H9 (cell line): Measurements from ENCODE around the gene LY6G6F. TPM values are rescaled to one million over a fixed set of nuclear protein-coding genes. Genes with fewer than 3 reads are reported as not detected.
A peak's percentile ranks its signal among the peaks of the same experiment; 100 is the strongest.

ENCODE experiments used
- DNase-seq: peaks from one replicate; pipeline ENCODE4 v3.0.0-alpha.2; 2017
- H2AFZ ChIP-seq: one replicate; pipeline ENCODE4 v1.6.1; 2013; ENCODE audit warnings: mild to moderate bottlenecking, low read length, control low read depth, moderate library complexity
- H2AK5ac ChIP-seq: 2 replicates; pipeline ENCODE4 v1.6.1; 2013; ENCODE audit warnings: low read length, control low read depth, mixed read lengths; ENCODE audit not compliant: insufficient read length
- H2BK120ac ChIP-seq: one replicate; pipeline ENCODE4 v1.6.1; 2013; ENCODE audit warnings: low read depth, mild to moderate bottlenecking, low read length, control low read depth, inconsistent platforms; ENCODE audit not compliant: poor library complexity, severe bottlenecking
- H2BK12ac ChIP-seq: 2 replicates; pipeline ENCODE4 v1.6.1; 2013; ENCODE audit warnings: low read length, control low read depth, mixed read lengths, low read depth; ENCODE audit not compliant: insufficient read length
- H2BK15ac ChIP-seq: 2 replicates; pipeline ENCODE4 v1.6.1; 2013; ENCODE audit warnings: low read depth, low read length, control low read depth
- H2BK20ac ChIP-seq: one replicate; pipeline ENCODE4 v1.6.1; 2013; ENCODE audit warnings: low read depth, mild to moderate bottlenecking, low read length, control low read depth, inconsistent platforms; ENCODE audit not compliant: poor library complexity, severe bottlenecking
- H2BK5ac ChIP-seq: 2 replicates; pipeline ENCODE4 v1.6.1; 2013; ENCODE audit warnings: low read length, control low read depth, mixed read lengths; ENCODE audit not compliant: insufficient read length
- H3K14ac ChIP-seq: 2 replicates; pipeline ENCODE4 v1.6.1; 2013; ENCODE audit warnings: low read length, control low read depth; ENCODE audit not compliant: insufficient read depth
- H3K18ac ChIP-seq: 2 replicates; pipeline ENCODE4 v1.6.1; 2013; ENCODE audit warnings: low read depth, mild to moderate bottlenecking, mixed read lengths, low read length, control low read depth; ENCODE audit not compliant: insufficient read length
- H3K23ac ChIP-seq: 2 replicates; pipeline ENCODE4 v1.6.1; 2013; ENCODE audit warnings: low read length, control low read depth, mixed read lengths, low read depth; ENCODE audit not compliant: insufficient read length
- H3K23me2 ChIP-seq: 2 replicates; pipeline ENCODE4 v1.6.1; 2013; ENCODE audit warnings: low read depth, mild to moderate bottlenecking, mixed read lengths, low read length, control low read depth; ENCODE audit not compliant: insufficient read length, poor library complexity, severe bottlenecking
- H3K27ac ChIP-seq: 2 replicates; pipeline ENCODE4 v1.5.1; 2013; ENCODE audit warnings: low read length, control low read depth, mixed read lengths, low read depth; ENCODE audit not compliant: insufficient read length
- H3K27me3 ChIP-seq: 2 replicates; pipeline ENCODE4 v1.6.1; 2013; ENCODE audit warnings: low read length, control low read depth, inconsistent platforms; ENCODE audit not compliant: insufficient read depth
- H3K4ac ChIP-seq: 2 replicates; pipeline ENCODE4 v1.6.1; 2013; ENCODE audit warnings: low read depth, mild to moderate bottlenecking, control low read depth, inconsistent platforms, low read length, moderate library complexity
- H3K4me1 ChIP-seq: 2 replicates; pipeline ENCODE4 v1.6.1; 2013; ENCODE audit warnings: low read length, control low read depth, inconsistent platforms; ENCODE audit not compliant: insufficient read depth
- H3K4me2 ChIP-seq: 2 replicates; pipeline ENCODE4 v1.6.1; 2013; ENCODE audit warnings: low read length, control low read depth, mixed read lengths; ENCODE audit not compliant: insufficient read length, insufficient read depth
- H3K56ac ChIP-seq: 2 replicates; pipeline ENCODE4 v1.6.1; 2013; ENCODE audit warnings: low read depth, mild to moderate bottlenecking, mixed read lengths, low read length, control low read depth; ENCODE audit not compliant: insufficient read length
- H3K79me1 ChIP-seq: 2 replicates; pipeline ENCODE4 v1.6.1; 2013; ENCODE audit warnings: low read depth, mild to moderate bottlenecking, moderate library complexity, low read length, control low read depth, inconsistent platforms; ENCODE audit not compliant: insufficient read depth, poor library complexity, severe bottlenecking
- H3K79me2 ChIP-seq: 2 replicates; pipeline ENCODE4 v1.6.1; 2013; ENCODE audit warnings: low read length, control low read depth, inconsistent platforms; ENCODE audit not compliant: insufficient read depth
- H3K9ac ChIP-seq: 2 replicates; pipeline ENCODE4 v1.6.1; 2013; ENCODE audit warnings: low read length, control low read depth, mixed read lengths; ENCODE audit not compliant: insufficient read length; ENCODE audit errors: extremely low read depth
- H3K9me3 ChIP-seq: one replicate; pipeline ENCODE4 v1.6.1; 2013; ENCODE audit warnings: low read depth, low read length, inconsistent platforms; ENCODE audit not compliant: control insufficient read depth
- H3T11ph ChIP-seq: one replicate; pipeline ENCODE4 v1.6.1; 2013; ENCODE audit warnings: mild to moderate bottlenecking, low read length, control low read depth, inconsistent platforms
- H4K20me1 ChIP-seq: one replicate; pipeline ENCODE4 v1.6.1; 2013; ENCODE audit not compliant: control insufficient read depth, insufficient read length, insufficient read depth
- H4K5ac ChIP-seq: 2 replicates; pipeline ENCODE4 v1.6.1; 2013; ENCODE audit warnings: low read depth, mild to moderate bottlenecking, mixed read lengths, low read length, control low read depth; ENCODE audit not compliant: insufficient read length
- H4K8ac ChIP-seq: replicated peaks from 2 replicates; pipeline ENCODE4 v1.6.1; 2013; ENCODE audit warnings: low read length, control low read depth, mixed read lengths, low read depth; ENCODE audit not compliant: insufficient read length
- H4K91ac ChIP-seq: 2 replicates; pipeline ENCODE4 v1.6.1; 2013; ENCODE audit warnings: low read depth, mild to moderate bottlenecking, moderate library complexity, mixed read lengths, low read length, control low read depth; ENCODE audit not compliant: insufficient read length
- H3K27ac Mint-ChIP-seq, 3 experiments: 2 replicates in 2 of 3; 3 replicates in 1 of 3; pipeline ENCODE4 v1.8.0; 2020 to 2021; ENCODE audit warnings: mixed read lengths in 3 of 3, mild to moderate bottlenecking in 1 of 3, moderate library complexity in 1 of 3
- H3K27me3 Mint-ChIP-seq: 2 replicates; pipeline ENCODE4 v1.8.0; 2021; ENCODE audit warnings: low read depth, mild to moderate bottlenecking, moderate library complexity, mixed read lengths
- H3K36me3 Mint-ChIP-seq, 3 experiments: 2 replicates in 2 of 3; 3 replicates in 1 of 3; pipeline ENCODE4 v1.8.0; 2020 to 2021; ENCODE audit warnings: low read depth in 3 of 3, mixed read lengths in 3 of 3; ENCODE audit not compliant: insufficient read depth in 1 of 3
- H3K4me1 Mint-ChIP-seq, 2 experiments: 2 replicates each; pipeline ENCODE4 v1.8.0; 2020; ENCODE audit warnings: mixed read lengths in 2 of 2
- H3K4me3 Mint-ChIP-seq, 2 experiments: 2 replicates in 1 of 2; 3 replicates in 1 of 2; pipeline ENCODE4 v1.8.0; 2020 to 2021; ENCODE audit warnings: mild to moderate bottlenecking in 2 of 2, mixed read lengths in 2 of 2, moderate library complexity in 1 of 2
- H3K9me3 Mint-ChIP-seq, 2 experiments: 2 replicates in 1 of 2; 3 replicates in 1 of 2; pipeline ENCODE4 v1.8.0; 2020; ENCODE audit warnings: mild to moderate bottlenecking in 2 of 2, mixed read lengths in 2 of 2, moderate library complexity in 1 of 2
- whole genome bisulfite sequencing: extraction: QIAGEN DNeasy Blood & Tissue Kit; methylation state at CpG from one replicate; pipeline ENCODE4 v1.1.7; 2013; ENCODE audit warnings: missing lambda C conversion rate, low lambda C conversion rate, mixed read lengths; ENCODE audit not compliant: insufficient read length; ENCODE audit errors: extremely low coverage; 5-methylcytosine and 5-hydroxymethylcytosine counted together
- total RNA-seq: library from RNA; stranded (reverse); gene quantifications from 2 replicates; pipeline ENCODE4 v1.2.1, GENCODE V29; 2021
- TF ChIP-seq, protein P1 (sequence below): fragments of 200-600 bp; sonication (generic); conservative IDR thresholded peaks from 3 replicates; pipeline ENCODE4 v1.8.0; 2021; ENCODE audit warnings: antibody characterized with exemption, mild to moderate bottlenecking

LY6G6F gene
- total RNA-seq, 1 experiment from 2014 or later: not detected

GRCh38 chr6:31676904-31677303, 29.8 kb upstream of the LY6G6F start:
- H3K79me1 ChIP-seq: no peaks in the 10 kb centered on the region
- DNase-seq: no peak
- no peak overlapping the region for H2BK15ac ChIP-seq
- Mint-ChIP-seq H3K27ac (no peak overlapping the region), H3K9me3 (no peaks in the 10 kb centered on the region; a peak in 1 of 5 replicates), H3K4me3 (peak overlapping the region in 1 of 2 experiments; percentile 17; a peak in 1 of 5 replicates), H3K36me3 (peaks cover 10 to 19% (median 16%) of the 10 kb centered on the region in 3 experiments; a peak in 6 of 7 replicates), H3K27me3 (peaks cover 17% of the 10 kb centered on the region), H3K4me1 (peaks cover 12 to 17% of the 10 kb centered on the region in 2 experiments)
- H3K4ac ChIP-seq: no peak overlapping the region
- no peaks in the 10 kb centered on the region for H3K9me3 ChIP-seq
- H2BK5ac ChIP-seq: no peak overlapping the region
- H3K18ac ChIP-seq: no peak overlapping the region
- no peak overlapping the region for H2BK12ac ChIP-seq
- no peak overlapping the region for H2AFZ ChIP-seq
- WGBS: no CpG with 5 or more reads among the region's 6 CpGs
- H3K4me1 ChIP-seq: no peaks in the 10 kb centered on the region
- no peak overlapping the region for H4K91ac ChIP-seq
- H2BK20ac ChIP-seq: no peak overlapping the region
- no peak overlapping the region for H3K9ac ChIP-seq
- H3K23ac ChIP-seq: no peak overlapping the region
- TF ChIP-seq, protein P1, sequence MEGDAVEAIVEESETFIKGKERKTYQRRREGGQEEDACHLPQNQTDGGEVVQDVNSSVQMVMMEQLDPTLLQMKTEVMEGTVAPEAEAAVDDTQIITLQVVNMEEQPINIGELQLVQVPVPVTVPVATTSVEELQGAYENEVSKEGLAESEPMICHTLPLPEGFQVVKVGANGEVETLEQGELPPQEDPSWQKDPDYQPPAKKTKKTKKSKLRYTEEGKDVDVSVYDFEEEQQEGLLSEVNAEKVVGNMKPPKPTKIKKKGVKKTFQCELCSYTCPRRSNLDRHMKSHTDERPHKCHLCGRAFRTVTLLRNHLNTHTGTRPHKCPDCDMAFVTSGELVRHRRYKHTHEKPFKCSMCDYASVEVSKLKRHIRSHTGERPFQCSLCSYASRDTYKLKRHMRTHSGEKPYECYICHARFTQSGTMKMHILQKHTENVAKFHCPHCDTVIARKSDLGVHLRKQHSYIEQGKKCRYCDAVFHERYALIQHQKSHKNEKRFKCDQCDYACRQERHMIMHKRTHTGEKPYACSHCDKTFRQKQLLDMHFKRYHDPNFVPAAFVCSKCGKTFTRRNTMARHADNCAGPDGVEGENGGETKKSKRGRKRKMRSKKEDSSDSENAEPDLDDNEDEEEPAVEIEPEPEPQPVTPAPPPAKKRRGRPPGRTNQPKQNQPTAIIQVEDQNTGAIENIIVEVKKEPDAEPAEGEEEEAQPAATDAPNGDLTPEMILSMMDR: no peak
- H3K23me2 ChIP-seq: peaks cover 9% of the 10 kb centered on the region
- H3K14ac ChIP-seq: no peak overlapping the region
- no peaks in the 10 kb centered on the region for H4K20me1 ChIP-seq
- H4K8ac ChIP-seq: no peak overlapping the region
- no peak overlapping the region for H2BK120ac ChIP-seq
- no peak overlapping the region for H3T11ph ChIP-seq
- no peak overlapping the region for H4K5ac ChIP-seq
- H3K4me2 ChIP-seq: no peak overlapping the region
- no peak overlapping the region for H2AK5ac ChIP-seq
- no peak overlapping the region for H3K27ac ChIP-seq
- H3K27me3 ChIP-seq: no peaks in the 10 kb centered on the region; the same call in 1 of the 2 replicates
- no peaks in the 10 kb centered on the region for H3K79me2 ChIP-seq
- H3K56ac ChIP-seq: no peak overlapping the region
